ENCODE measurements around the gene SHISA3. TPM values are rescaled to one million over a fixed set of nuclear protein-coding genes. Genes with fewer than 3 reads are reported as not detected.

SHISA3 gene
- total RNA-seq, 1 experiment from 2014 or later: 6.0 TPM

GRCh38 chr4:42360256-42360669 lies 37.0 kb upstream of the SHISA3 start (continued):
- no peak for TF ChIP-seq ATF6 (CRISPR knock-in tag; IDR thresholded peaks at IDR 0.05)
- TF ChIP-seq ZNF219 (CRISPR knock-in tag; IDR thresholded peaks at IDR 0.05; ENCODE audit: borderline replicate concordance): no peak

- H3K27me3 Mint-ChIP-seq (ENCODE audit: low read depth): no peaks in the 10 kb centered on the region; the same call in 1 of the 2 replicates
- H3K27ac Mint-ChIP-seq: no peak overlapping the region
- DNase-seq (ENCODE audit: low spot score) (no peak), ATAC-seq (no peak)
- H3K9me3 Mint-ChIP-seq: peaks cover 7% of the 10 kb centered on the region
- no peaks in the 10 kb centered on the region for H3K36me3 Mint-ChIP-seq
- CTCF ChIA-PET: no interaction called here
- peaks cover 5% of the 10 kb centered on the region for H3K4me1 Mint-ChIP-seq
- POLR2A ChIA-PET: no interaction called here
- no peak for TF ChIP-seq NFE2L1 (CRISPR knock-in tag; IDR thresholded peaks at IDR 0.05)
- no peak for TF ChIP-seq HMGXB4 (CRISPR knock-in tag; IDR thresholded peaks at IDR 0.05)
- TF ChIP-seq PRRX2 (CRISPR knock-in tag; IDR thresholded peaks at IDR 0.05): no peak
- TF ChIP-seq NR3C1 (CRISPR knock-in tag; conservative IDR thresholded peaks at IDR 0.05; ENCODE audit: low read depth): no peak
- TF ChIP-seq ATF3 (CRISPR knock-in tag; conservative IDR thresholded peaks at IDR 0.05): no peak
- no peak for TF ChIP-seq ZBTB21 (CRISPR knock-in tag; IDR thresholded peaks at IDR 0.05; ENCODE audit: borderline replicate concordance)
- no peak for TF ChIP-seq ZNF671 (CRISPR knock-in tag; IDR thresholded peaks at IDR 0.05)
- no peak for TF ChIP-seq GABPB1 (CRISPR knock-in tag; IDR thresholded peaks at IDR 0.05)
- no peak for TF ChIP-seq FOXP1 (CRISPR knock-in tag; IDR thresholded peaks at IDR 0.05; ENCODE audit: borderline replicate concordance)
- no peak for TF ChIP-seq ATF1 (CRISPR knock-in tag; IDR thresholded peaks at IDR 0.05)
- no peak for TF ChIP-seq ZNF396 (CRISPR knock-in tag; IDR thresholded peaks at IDR 0.05; ENCODE audit: borderline replicate concordance)
- TF ChIP-seq MLX (CRISPR knock-in tag; IDR thresholded peaks at IDR 0.05): no peak
- no peak for TF ChIP-seq E2F1 (CRISPR knock-in tag; IDR thresholded peaks at IDR 0.05)
- no peak for TF ChIP-seq SOX15 (CRISPR knock-in tag; IDR thresholded peaks at IDR 0.05)
- H3K4me3 Mint-ChIP-seq: no peak overlapping the region
Measured at GRCh38 chr4:42361456-42361855, 35.8 kb upstream of the SHISA3 start.

- H3K27me3 Mint-ChIP-seq (ENCODE audit: low read depth): no peaks in the 10 kb centered on the region; the same call in 1 of the 2 replicates
- no peak for TF ChIP-seq HMGXB4 (CRISPR knock-in tag; IDR thresholded peaks at IDR 0.05)
- TF ChIP-seq KAT7 (CRISPR knock-in tag; IDR thresholded peaks at IDR 0.05; ENCODE audit: borderline replicate concordance): no peak
- TF ChIP-seq FOXK1 (CRISPR knock-in tag; IDR thresholded peaks at IDR 0.05): no peak
- no peak for TF ChIP-seq ATF1 (CRISPR knock-in tag; IDR thresholded peaks at IDR 0.05)
- no peak for TF ChIP-seq IRF1 (CRISPR knock-in tag; IDR thresholded peaks at IDR 0.05)
- no peak for TF ChIP-seq ZNF281 (CRISPR knock-in tag; IDR thresholded peaks at IDR 0.05)
- TF ChIP-seq FOXJ3 (CRISPR knock-in tag; IDR thresholded peaks at IDR 0.05; ENCODE audit: borderline replicate concordance): no peak
- POLR2A ChIA-PET: no interaction called here
- no peak for DNase-seq (ENCODE audit: low spot score)
- H3K4me3 Mint-ChIP-seq: no peak overlapping the region
- CTCF ChIA-PET: no interaction called here
- no peaks in the 10 kb centered on the region for H3K36me3 Mint-ChIP-seq
- H3K4me1 Mint-ChIP-seq: no peaks in the 10 kb centered on the region
- peaks cover 7% of the 10 kb centered on the region for H3K9me3 Mint-ChIP-seq
- no peak for ATAC-seq
- H3K27ac Mint-ChIP-seq: no peak overlapping the region
Measured at GRCh38 chr4:42362591-42362990, 34.7 kb upstream of the SHISA3 start.

Measured in WTC11 (cell line).